CD4-positive, alpha-beta T cell treated with Interferon gamma for 1 hour (primary cell): ENCODE results near the gene CAPZA2.
"Not testable (repeated sequence)": the region's sequence is repeated elsewhere in the genome, so short reads cannot be mapped to it uniquely, and the experiment has no call there.

ENCODE experiments used
- DNase-seq: peaks from one replicate; pipeline ENCODE4 v3.0.0-alpha.2; 2020

CAPZA2 gene

DNA sequence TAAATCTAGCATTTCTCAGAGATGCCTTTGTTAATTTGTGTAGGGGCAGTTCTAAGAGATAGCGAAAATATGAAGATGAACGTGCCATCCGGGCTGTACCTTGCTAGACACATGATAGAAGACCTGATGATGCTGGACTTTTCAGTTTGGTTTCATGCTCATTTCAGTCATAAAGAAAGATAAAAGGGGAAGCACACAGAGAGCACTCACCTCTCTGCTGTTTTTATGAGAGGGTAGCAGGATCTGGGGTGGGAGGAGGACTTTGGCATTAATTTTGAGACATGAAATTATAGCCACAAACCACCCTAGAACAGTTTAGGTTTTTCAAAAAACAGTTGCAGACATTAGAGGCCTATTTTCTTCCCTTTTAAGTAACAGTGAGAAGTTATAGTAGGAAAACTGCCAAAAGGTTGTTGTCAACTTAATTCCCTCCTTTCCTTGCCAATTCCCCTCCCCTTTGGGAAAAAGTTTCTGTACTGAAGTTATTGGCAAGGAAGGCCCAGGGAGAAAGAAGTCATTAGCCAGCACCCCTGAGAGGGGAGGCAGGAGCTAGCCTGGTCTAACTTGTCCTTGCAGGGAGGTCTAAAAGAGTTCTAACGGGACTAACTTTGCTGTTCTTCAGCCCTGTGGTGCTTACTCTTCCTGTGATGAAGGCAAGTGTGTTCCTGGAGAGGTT, 93.6 kb downstream of the CAPZA2 start:
- DNase-seq: no peak

DNA sequence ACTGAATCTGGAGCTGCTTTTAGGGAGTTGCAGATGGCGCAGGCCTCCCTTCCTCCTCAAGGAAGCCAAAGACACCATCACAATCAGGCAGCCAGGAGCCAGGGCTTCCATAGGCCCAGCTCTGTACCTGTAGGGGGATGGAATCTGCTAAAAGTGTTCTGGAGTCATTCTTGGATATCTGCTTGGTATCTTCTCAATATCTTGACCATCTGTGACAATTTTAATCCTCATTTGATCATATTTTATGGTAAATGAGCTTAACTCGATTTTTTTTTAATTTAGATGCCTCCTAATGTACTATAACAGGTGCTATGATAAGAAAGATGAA, 94.1 kb downstream of the CAPZA2 start:
- DNase-seq: no peak

DNA sequence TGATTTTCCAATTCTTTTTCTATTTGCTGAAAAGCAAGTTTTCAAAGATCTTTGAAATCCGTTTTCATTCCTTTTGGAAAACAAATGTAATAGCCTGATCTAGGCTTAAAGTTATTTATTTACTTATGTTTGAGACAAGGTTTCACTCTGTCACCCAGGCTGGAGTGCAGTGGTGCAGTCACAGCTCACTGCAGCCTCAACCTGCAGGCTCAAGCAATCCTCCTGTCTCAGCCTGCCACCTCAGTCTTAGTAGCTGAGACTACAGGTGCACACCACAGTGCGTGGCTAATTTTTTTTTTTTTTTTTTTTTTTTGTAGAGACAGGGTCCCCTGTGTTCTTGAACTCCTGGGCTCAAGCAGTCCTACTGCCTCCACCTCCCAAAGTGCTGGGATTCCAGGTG, 95.5 kb downstream of the CAPZA2 start:
- DNase-seq: no peak

DNA sequence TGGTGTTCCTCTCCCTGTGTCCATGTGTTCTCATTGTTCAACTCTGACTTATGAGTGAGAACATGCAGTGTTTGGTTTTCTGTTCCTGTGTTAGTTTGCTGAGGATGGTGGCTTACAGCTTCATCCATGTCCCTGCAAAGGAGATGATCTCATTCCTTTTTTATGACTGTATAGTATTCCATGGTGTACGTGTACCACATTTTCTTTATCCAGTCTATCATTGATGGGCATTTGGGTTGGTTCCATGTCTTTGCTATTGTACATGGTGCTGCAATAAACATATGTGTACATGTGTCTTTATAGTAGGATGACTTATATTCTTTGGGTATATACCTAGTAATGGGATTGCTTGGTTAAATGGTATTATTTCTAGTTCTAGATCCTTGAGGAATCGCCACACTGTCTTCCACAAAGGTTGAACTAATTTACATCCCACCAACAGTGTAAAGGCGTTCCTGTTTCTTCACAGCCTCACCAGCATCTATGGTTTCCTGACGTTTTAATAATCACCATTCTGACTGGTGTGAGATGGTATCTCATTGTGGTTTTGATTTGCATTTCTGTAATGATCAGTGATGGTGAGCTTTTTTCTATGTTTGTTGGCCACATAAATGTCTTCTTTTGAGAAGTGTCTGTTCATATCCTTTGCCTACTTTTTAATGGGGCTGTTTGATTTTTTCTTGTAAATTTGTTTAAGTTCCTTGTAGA, 99.7 kb downstream of the CAPZA2 start:
- DNase-seq: not testable (repeated sequence)

DNA sequence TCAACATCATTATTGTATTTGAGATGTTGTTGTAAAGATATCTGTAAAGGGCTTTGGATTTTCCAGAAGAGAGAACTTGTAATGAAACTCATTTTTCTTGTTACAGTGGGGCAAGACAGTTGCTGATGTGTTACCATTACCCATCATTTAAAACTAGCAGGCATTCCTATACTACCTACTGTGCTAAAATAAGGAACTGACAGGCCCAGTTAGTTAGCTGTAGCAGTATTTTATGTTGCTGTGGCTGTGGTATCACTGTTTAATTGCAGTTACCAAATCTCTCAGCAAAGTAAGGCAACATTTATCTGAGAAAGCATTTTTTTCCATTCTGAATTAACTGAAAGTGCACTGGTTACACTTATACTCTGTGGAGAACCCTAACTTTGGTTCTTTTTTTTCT, 100.8 kb downstream of the CAPZA2 start:
- no peak for DNase-seq

DNA sequence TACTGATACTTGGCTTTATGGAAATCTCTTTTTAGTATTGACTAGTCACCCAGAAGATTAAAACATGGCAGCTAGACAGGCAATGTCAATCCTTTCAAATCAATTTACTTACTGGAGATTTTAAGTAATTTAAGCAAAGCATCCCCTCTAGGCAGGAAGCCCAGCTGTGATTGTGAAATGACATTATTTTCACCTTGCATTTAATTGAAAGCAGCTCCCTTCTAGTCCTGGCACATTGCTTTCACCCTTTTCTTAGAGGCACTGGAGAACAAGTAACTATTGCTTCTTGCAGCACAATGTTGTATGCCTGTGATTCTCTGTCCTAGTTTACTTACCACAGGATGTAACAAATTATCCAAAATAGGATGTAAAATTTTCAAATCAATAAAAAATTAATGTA, 104.2 kb downstream of the CAPZA2 start:
- no peak for DNase-seq

DNA sequence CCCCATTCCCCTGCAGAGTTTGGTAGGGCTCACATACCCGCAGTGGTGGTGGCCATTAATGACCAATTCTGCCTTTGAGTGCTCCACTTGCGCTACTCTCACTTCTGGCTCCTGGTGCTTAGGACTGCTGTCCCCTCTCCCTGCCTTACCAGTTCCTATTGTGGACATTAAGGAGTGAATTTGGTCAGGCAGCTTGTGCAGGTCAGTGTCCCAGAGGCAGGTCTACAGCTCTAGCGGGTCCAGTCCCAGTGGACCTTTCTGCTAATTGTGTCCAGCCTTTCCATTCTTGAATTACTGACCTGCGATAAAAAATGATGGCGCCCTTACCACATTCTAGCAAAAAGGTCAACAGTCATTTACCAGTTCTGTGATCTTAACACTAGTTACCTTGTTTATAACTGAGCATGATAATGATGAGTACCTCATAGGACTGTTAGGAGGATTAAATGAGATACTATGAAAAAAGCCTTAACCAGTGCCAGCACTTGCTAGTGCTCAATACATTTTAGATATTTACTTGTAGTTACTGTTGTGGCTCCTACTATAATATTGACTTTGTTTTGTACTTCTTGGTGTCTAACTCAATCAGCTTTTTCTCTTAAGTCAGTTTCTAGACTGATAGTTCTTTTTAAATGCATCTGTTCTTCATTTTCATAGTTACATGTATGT, 105.0 kb downstream of the CAPZA2 start:
- no peak for DNase-seq

DNA sequence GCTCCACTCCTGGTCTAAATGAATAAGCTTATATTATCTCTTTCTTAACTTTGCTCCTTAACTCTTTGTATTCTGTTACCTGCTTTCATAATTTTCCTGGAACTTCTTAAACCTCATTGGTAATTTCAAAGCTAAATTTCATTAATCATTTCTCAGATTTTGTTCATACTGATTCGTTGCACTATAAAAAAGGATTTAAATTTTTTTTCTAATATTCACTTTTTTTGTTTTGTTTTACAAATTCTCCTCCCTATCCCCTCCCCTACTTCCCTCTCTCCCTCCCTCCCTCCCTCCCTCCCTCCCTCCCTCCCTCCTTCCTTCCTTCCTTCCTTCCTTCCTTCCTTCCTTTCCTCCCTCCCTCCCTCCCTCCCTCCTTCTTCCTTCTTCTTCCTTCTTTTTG, 105.6 kb downstream of the CAPZA2 start:
- no peak for DNase-seq

DNA sequence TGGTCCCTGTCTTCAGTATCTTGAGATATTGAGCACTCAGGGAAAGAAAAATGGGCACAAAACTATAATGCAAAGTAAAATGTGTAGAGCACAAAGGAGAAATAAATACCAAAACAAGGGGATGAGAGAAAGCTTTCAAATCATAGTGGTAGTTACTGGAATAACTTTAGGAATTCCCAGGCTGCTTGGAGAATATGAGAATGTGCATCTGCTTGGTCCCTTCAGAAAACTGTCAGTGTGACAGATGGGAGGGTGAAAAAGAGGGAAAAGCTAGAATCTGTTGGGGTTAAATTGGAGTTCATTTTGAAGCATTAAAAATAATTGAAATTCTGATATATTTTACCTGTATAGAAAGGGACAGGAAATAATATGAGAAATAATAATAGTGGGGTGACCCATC, 106.2 kb downstream of the CAPZA2 start:
- DNase-seq: no peak

DNA sequence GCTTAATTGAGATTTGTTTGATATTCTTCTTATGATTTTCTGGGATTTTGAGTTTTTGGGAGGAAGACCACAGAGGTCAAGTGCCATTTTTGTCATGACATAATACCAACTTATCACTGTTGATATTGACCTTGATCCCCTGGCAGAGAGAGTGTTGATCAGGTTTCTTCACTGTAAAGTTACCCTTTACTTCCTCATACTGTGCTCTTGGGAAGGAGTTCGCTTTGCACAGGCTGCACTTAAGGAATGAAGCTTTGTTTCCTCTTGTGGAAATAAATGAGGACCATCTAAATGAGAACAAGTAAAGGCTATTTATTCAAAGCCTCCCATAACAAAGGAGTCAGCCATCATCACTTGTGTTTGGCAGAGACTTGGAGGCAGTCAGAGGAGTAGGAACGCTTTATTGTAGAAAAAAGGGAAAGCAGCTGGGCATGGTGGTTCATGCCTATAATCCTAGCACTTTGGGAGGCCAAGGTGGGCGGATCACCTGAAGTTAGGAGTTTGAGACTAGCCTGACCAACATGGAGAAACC, 107.0 kb downstream of the CAPZA2 start:
- no peak for DNase-seq

DNA sequence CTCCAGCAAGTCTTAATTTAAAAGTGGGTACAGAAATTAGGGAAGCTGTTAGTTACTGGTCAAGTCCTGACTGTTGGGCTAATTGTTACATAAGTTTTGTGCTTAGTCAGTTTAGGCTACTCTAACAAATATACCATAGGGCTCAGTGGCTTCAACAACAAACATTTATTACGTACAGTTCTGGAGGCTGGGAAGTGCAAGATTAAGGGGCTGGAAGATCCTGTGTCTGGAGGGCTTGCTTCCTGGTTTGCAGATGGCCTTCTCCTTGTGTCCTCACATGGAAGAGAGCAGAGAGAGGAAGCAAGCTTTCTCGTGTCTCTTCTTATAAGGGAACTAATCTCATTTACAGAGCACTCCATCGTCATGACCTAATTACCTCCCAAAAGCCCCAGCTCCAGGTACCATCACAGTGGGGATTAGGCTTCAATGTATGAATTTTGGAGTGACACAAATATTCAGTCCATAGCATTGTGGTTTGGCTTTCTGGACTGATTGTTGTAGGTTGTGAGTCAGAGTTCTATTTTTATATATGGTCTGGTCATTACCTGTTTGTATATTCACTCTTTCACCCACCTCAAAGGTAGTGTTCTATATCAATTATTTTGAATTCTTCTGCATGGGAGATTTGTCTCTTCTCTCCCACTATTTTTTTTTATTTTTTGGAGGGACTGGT, 108.0 kb downstream of the CAPZA2 start:
- DNase-seq: no peak

DNA sequence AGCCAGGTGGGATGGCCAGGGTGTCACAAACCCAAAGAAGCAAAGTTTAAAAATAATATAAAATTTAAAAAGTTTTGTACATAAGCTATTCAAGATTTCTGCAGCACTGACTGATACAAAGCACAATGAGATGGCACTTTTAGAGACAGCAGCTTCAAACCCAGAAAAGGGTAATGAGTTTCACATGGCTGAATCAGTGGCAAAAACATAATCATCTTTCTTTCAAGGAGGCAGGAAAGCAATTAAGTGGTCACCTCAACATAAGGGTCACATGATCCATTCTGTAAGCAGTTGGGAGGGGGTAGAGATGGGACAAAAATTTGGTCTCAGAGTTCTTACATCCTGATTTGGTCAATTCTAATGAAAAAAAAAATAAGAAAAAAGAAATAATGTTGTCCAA, 108.8 kb downstream of the CAPZA2 start:
- DNase-seq: not testable (repeated sequence)
